SK-N-SH (cell line): ENCODE measurements around the gene TMEM63B.

Experiments used
- CTCF ChIP-seq: fragments of 200-600 bp; sonication (generic); IDR thresholded peaks from 2 replicates; pipeline ENCODE4 v1.6.1; 2017; ENCODE audit warnings: antibody characterized with exemption, mild to moderate bottlenecking, moderate library complexity
- EZH2phosphoT487 ChIP-seq: fragments of 200-600 bp; sonication (generic); IDR thresholded peaks from 2 replicates; pipeline ENCODE4 v1.6.1; 2017; ENCODE audit warnings: low read depth, mixed run types, mild to moderate bottlenecking, antibody characterized with exemption, moderate library complexity, borderline replicate concordance
- MEF2A ChIP-seq: IDR thresholded peaks from 2 replicates; pipeline ENCODE4 v1.4.0; 2012; ENCODE audit warnings: low read depth, borderline replicate concordance
- REST ChIP-seq: IDR thresholded peaks from 2 replicates; pipeline ENCODE4 v1.6.1; 2012; ENCODE audit warnings: mild to moderate bottlenecking, low read depth, low read length, moderate library complexity
- RXRA ChIP-seq: IDR thresholded peaks from 2 replicates; pipeline ENCODE4 v1.4.0; 2012; ENCODE audit warnings: low read depth, mild to moderate bottlenecking, borderline replicate concordance
- TCF12 ChIP-seq: IDR thresholded peaks from 2 replicates; pipeline ENCODE4 v1.4.0; 2012
- TEAD4 ChIP-seq: IDR thresholded peaks from 2 replicates; pipeline ENCODE4 v1.4.0; 2012; ENCODE audit warnings: mild to moderate bottlenecking, borderline replicate concordance; ENCODE audit not compliant: insufficient read depth
- USF1 ChIP-seq: IDR thresholded peaks from 2 replicates; pipeline ENCODE4 v1.4.0; 2012; ENCODE audit warnings: low read depth, borderline replicate concordance
- USF2 ChIP-seq: fragments of 150-350 bp; IDR thresholded peaks from 2 replicates; pipeline ENCODE4 v1.6.1; 2017; ENCODE audit warnings: antibody characterized with exemption, low read length, low read depth, borderline replicate concordance

GRCh38 chr6:44080561-44081521, 46.5 kb upstream of the TMEM63B start:
- no peak for TF ChIP-seq CTCF
- no peak for TF ChIP-seq USF1
- TF ChIP-seq EZH2phosphoT487, result no peak
- no peak for TF ChIP-seq MEF2A
- no peak for TF ChIP-seq TCF12
- TF ChIP-seq TEAD4, result no peak
- TF ChIP-seq REST, result no peak
- TF ChIP-seq USF2, result no peak
- TF ChIP-seq RXRA, result no peak
